ENCODE data around the gene KIZ.

Gene KIZ

GRCh38 chr20:21251278-21251677 is 125.4 kb downstream of the KIZ start:
- no peak for TF ChIP-seq CTCF (IDR thresholded peaks at IDR 0.05; ENCODE audit: control insufficient read depth, extremely low read depth, insufficient read depth)
- DNase-seq (ENCODE audit: low read depth), result no peak
- H3K4me3 ChIP-seq (ENCODE audit: low read depth, low read length), result no peak overlapping the region

GRCh38 chr20:21257192-21257591 is 131.3 kb downstream of the KIZ start:
- TF ChIP-seq CTCF (IDR thresholded peaks at IDR 0.05; ENCODE audit: control insufficient read depth, extremely low read depth, insufficient read depth), result no peak
- H3K4me3 ChIP-seq (ENCODE audit: low read depth, low read length), result no peak overlapping the region
- DNase-seq (ENCODE audit: low read depth), result no peak

DNA sequence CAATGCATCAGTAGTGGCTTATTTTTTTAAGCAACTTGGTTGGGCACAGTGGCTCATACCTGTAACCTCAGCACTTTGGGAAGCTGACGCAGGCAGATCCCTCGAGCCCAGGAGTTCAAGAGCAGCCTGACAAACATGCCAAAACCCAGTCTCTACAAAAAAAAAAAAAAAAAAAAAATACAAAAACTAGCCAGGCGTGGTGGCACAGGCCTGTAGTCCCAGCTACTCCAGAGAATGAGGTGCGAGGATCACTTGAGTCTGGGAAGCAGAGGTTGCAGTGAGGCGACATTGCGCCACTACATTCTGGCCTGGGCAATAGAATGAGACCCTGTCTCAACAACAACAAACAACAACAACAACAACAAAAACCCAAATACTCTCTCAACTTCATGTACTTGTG is 132.5 kb downstream of the KIZ start:
- no peak for DNase-seq (ENCODE audit: low read depth)
- TF ChIP-seq CTCF (IDR thresholded peaks at IDR 0.05; ENCODE audit: control insufficient read depth, extremely low read depth, insufficient read depth), result no peak
- H3K4me3 ChIP-seq (ENCODE audit: low read depth, low read length), result no peak overlapping the region

DNA sequence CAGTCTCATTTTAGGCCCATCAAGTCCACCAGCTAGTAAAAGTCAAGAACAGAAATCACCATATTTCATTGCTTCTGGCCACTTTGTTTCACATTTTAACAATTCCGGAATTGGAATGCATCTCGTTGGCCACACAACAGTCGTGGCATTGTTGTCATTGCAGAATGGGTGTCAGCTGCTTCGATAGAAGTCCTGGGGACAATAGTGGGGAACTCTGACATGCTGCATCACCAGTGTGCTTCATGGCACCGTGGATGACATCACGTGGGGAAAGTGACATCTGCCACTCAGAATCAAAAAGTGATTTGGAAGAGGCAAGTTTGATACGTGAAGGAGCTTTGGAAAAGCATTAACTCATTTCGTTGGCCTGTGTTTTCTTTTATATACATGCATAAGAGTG is 133.5 kb downstream of the KIZ start:
- TF ChIP-seq CTCF (IDR thresholded peaks at IDR 0.05; ENCODE audit: control insufficient read depth, extremely low read depth, insufficient read depth), result no peak
- no peak for DNase-seq (ENCODE audit: low read depth)
- H3K4me3 ChIP-seq (ENCODE audit: low read depth, low read length), result no peak overlapping the region

- TF ChIP-seq CTCF (IDR thresholded peaks at IDR 0.05; ENCODE audit: control insufficient read depth, extremely low read depth, insufficient read depth), result no peak
- peak; percentile 30 for DNase-seq (ENCODE audit: low read depth)
These were observed 136.9 kb downstream of the KIZ start for GRCh38 chr20:21262812-21263211.

DNA sequence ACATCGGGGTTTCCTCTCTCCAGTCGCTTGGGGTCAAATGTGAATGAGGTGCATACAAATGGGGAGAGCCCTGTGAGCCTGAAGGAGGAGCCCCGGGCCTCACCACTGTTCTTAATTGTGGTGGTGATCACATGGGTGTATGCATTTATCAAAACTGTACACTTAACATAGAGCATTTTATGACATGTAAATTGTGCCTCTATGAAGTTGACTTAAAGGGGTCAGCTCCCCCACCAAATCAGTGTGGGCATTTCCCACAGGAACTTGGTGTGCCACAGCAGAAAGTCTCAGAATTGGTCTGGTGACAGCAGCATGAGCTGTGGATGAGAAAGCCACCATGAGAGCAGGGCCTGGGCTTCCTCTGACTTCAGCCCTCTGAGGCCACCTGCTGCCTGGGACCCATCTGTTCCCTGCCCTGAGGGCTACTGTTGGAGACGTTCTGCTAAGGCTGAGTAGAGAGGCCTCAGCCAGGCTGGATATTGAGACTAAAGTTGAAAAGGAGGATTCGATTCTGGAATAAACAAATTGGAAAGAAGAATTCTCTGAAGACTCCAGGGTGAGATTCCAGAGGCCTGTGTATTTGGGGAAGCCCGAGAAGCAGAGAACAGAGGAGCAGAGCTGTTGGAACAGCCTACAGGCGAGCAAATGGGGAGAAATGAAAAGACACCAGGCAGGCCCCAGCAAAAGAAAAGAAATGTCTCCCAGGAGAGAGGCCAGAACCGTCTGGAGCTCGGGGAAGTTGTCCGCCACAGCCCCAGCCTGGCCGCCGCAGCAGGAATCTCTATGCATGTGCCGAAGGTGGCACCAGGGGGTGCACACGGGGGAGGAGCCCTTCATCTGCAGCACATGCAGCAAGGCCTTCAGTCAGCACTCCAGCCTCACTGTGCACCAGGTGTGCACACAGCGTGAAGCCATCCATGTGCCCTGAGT is 139.6 kb downstream of the KIZ start:
- no peak overlapping the region for H3K4me3 ChIP-seq (ENCODE audit: low read depth, low read length)
- DNase-seq (ENCODE audit: low read depth), result no peak
- TF ChIP-seq CTCF (IDR thresholded peaks at IDR 0.05; ENCODE audit: control insufficient read depth, extremely low read depth, insufficient read depth), result no peak

More at GRCh38 chr20:21262812-21263211, 136.9 kb downstream of the KIZ start:
- H3K4me3 ChIP-seq (ENCODE audit: low read depth, low read length), result no peak overlapping the region

DNA sequence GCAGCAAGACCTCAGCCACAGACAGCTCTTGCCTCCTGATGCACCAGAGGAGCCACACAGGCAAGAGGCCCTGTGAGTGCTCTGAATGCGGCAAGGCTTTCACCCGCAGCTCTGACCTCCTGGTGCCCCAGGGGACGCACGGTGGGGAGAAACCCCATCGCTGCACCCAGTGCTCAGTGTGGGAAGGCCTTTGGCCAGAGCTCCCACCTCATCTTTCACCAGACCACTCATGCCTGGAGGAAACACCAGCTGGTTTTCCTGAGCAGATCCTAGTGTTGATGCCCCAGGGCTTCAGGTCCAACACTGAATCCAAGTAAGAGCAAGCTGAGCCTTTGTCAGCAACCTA is 140.3 kb downstream of the KIZ start:
- DNase-seq (ENCODE audit: low read depth), result no peak
- no peak for TF ChIP-seq CTCF (IDR thresholded peaks at IDR 0.05; ENCODE audit: control insufficient read depth, extremely low read depth, insufficient read depth)
- H3K4me3 ChIP-seq (ENCODE audit: low read depth, low read length), result no peak overlapping the region

All from LNCaP clone FGC (cell line).